ACC112 (cell line): Measurements from ENCODE around the gene ASTL.

Experiments used
- H2AFZ ChIP-seq: fragments of 200-600 bp; sonication (generic); one replicate; pipeline ENCODE4 v1.6.0; 2017; ENCODE audit warnings: antibody characterized with exemption, low read length; ENCODE audit not compliant: unreplicated experiment
- H3K27ac ChIP-seq: fragments of 200-600 bp; sonication (generic); 2 replicates; pipeline ENCODE4 v1.5.1; 2014; ENCODE audit warnings: low read depth, mild to moderate bottlenecking, antibody characterized with exemption, low read length, moderate library complexity
- H3K27me3 ChIP-seq: fragments of 200-600 bp; sonication (generic); 2 replicates; pipeline ENCODE4 v1.6.1; 2014; ENCODE audit warnings: mild to moderate bottlenecking, antibody characterized with exemption, low read length, moderate library complexity, mixed read lengths; ENCODE audit not compliant: insufficient read depth
- H3K36me3 ChIP-seq: fragments of 200-600 bp; sonication (generic); 2 replicates; pipeline ENCODE4 v1.6.1; 2016; ENCODE audit warnings: mild to moderate bottlenecking, antibody characterized with exemption, low read length, moderate library complexity, mixed read lengths; ENCODE audit not compliant: insufficient read depth
- H3K4me1 ChIP-seq: fragments of 200-600 bp; sonication (generic); one replicate; pipeline ENCODE4 v1.6.1; 2016; ENCODE audit warnings: low read length, mixed read lengths; ENCODE audit not compliant: insufficient read depth, unreplicated experiment, control insufficient read depth
- H3K4me3 ChIP-seq: fragments of 200-600 bp; sonication (generic); 2 replicates; pipeline ENCODE4 v1.5.1; 2014; ENCODE audit warnings: mild to moderate bottlenecking, low read depth, low read length
- H3K79me2 ChIP-seq: fragments of 200-600 bp; sonication (generic); one replicate; pipeline ENCODE4 v1.6.0; 2016; ENCODE audit warnings: low read length; ENCODE audit not compliant: control insufficient read depth, unreplicated experiment, insufficient read depth

Gene ASTL

GRCh38 chr2:96123936-96124335 is 14.4 kb downstream of the ASTL start:
- Histone ChIP-seq H3K27ac (no peak overlapping the region), H3K4me1 (peaks cover 7% of the 10 kb centered on the region), H3K4me3 (no peak overlapping the region), H2AFZ (no peak overlapping the region), H3K36me3 (no peaks in the 10 kb centered on the region), H3K27me3 (peaks cover 56% of the 10 kb centered on the region), H3K79me2 (no peaks in the 10 kb centered on the region)

DNA sequence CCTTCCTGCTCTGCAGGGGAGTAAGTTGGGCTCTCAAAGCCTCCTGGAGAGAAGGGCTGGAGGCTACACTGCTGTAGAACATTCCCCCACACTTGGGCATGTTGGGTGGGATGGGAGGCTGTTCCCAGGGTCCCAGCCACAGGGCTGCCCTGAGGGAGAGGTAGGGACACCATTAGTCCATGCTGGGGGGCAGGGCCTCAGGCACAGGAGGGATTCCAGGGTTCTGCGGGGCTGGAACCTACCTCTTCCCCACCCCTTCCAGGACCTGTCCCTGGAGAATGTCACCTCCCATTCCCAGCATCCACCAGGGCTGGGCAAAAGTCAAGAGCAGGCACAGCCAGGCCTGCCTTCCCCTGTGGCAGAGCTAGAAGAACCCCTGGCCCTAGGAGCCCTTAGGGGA is 15.0 kb downstream of the ASTL start:
- H3K4me1 ChIP-seq, result peaks cover 7% of the 10 kb centered on the region
- H3K36me3 ChIP-seq, result no peaks in the 10 kb centered on the region
- peaks cover 62% of the 10 kb centered on the region for H3K27me3 ChIP-seq
- no peak overlapping the region for H2AFZ ChIP-seq
- H3K79me2 ChIP-seq, result no peaks in the 10 kb centered on the region
- no peak overlapping the region for H3K4me3 ChIP-seq
- H3K27ac ChIP-seq, result no peak overlapping the region

- Histone ChIP-seq H3K4me1 (peaks cover 7% of the 10 kb centered on the region), H2AFZ (no peak overlapping the region), H3K27me3 (peaks cover 69% of the 10 kb centered on the region), H3K27ac (no peak overlapping the region), H3K4me3 (no peak overlapping the region), H3K36me3 (no peaks in the 10 kb centered on the region), H3K79me2 (no peaks in the 10 kb centered on the region)
Measured at GRCh38 chr2:96122391-96122790, 15.9 kb downstream of the ASTL start.

DNA sequence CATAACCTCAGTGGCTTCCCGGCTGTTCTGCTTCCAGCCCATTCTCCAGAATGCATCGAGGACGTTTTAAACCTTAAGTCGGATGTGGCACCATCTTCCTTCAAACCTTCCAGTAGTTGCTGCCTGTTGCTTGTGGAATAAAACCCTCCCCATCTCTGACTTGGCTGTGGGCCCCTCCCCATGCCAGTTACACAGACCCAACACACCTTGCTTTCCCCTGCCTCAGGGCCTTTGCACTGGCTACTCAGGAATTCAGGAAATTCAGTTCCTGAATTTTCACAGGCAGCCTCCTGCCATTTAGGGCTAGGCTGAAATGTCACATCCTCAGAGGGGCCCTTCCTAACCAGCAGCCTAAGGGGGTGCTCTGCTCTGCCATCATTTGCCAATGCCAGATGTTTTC is 16.9 kb downstream of the ASTL start:
- no peak overlapping the region for H2AFZ ChIP-seq
- peaks cover 66% of the 10 kb centered on the region for H3K27me3 ChIP-seq
- H3K27ac ChIP-seq, result no peak overlapping the region
- no peak overlapping the region for H3K4me3 ChIP-seq
- peaks cover 7% of the 10 kb centered on the region for H3K4me1 ChIP-seq
- H3K36me3 ChIP-seq, result no peaks in the 10 kb centered on the region
- H3K79me2 ChIP-seq, result no peaks in the 10 kb centered on the region

DNA sequence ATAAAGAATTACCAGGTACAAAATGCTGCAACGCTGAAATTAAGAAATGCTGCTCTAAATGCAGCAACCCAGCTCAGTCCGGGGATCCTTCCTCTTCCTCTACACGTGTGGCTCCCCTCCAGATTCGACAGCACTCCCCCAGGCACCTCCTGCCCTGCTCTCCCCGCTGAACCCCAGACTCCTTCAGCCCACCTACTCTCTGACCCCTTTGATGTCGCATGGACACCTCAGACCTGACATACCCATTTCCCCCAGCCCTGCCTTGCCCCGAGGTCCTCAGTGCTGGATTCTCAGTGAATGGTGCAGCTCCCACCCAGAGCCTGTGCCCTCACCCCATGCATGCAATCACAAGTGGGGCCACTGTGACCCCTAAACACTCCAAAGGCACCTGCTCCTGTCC is 17.3 kb downstream of the ASTL start:
- peaks cover 66% of the 10 kb centered on the region for H3K27me3 ChIP-seq
- no peak overlapping the region for H2AFZ ChIP-seq
- no peaks in the 10 kb centered on the region for H3K36me3 ChIP-seq
- H3K27ac ChIP-seq, result no peak overlapping the region
- H3K4me3 ChIP-seq, result no peak overlapping the region
- no peaks in the 10 kb centered on the region for H3K79me2 ChIP-seq
- peaks cover 7% of the 10 kb centered on the region for H3K4me1 ChIP-seq

DNA sequence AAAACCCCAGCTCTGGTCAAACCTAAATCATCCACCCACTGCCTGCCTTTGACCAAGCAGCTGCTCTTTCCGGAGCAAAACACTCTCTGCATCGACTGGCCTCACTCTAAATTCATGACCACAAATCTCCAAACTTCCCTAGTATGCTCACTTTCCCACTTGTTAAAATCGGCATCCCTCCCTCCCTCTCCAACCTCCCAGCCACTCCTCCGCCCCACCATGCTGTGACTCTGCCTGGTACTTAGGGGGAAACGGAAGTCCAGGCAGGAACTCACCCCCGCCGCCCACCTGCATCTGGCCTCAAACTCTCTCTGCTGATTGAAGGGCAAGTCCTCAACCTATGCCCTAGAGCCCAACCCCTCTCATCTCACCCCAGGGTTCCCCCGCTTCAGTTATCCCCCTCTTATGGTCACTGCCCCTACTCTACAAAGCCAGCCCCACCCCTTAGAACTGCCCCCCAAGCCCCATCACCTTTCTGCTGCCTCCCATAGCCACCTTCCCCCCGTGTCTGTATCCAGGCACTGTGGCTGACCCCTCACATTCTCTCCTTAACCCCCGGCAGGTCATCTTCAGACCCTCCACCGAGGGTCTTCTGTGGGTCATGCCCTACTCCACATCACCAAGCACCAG is 18.1 kb downstream of the ASTL start:
- no peak overlapping the region for H3K4me3 ChIP-seq
- H3K36me3 ChIP-seq, result no peaks in the 10 kb centered on the region
- peaks cover 66% of the 10 kb centered on the region for H3K27me3 ChIP-seq
- no peaks in the 10 kb centered on the region for H3K79me2 ChIP-seq
- H2AFZ ChIP-seq, result no peak overlapping the region
- H3K4me1 ChIP-seq, result peaks cover 7% of the 10 kb centered on the region
- H3K27ac ChIP-seq, result no peak overlapping the region

DNA sequence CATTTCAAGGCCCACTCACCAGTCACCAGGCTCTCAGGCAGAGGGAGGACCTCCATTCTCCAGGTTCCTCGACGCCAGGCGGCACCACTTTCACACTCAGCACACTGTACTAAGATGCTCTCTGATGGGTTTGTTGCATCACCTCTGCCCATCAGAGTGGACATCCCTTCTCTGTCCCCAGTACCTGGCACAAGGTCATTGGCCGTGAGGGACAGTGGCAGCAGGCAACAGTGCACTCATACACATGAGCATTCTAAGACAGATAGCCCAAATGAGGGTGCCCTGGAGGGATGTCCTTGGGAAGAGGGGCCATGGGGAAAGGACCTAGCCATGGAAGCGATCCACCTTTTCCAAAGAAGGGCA is 18.9 kb downstream of the ASTL start:
- no peak overlapping the region for H3K27ac ChIP-seq
- H3K36me3 ChIP-seq, result no peaks in the 10 kb centered on the region
- H3K79me2 ChIP-seq, result no peaks in the 10 kb centered on the region
- H2AFZ ChIP-seq, result no peak overlapping the region
- H3K4me3 ChIP-seq, result no peak overlapping the region
- peaks cover 7% of the 10 kb centered on the region for H3K4me1 ChIP-seq
- H3K27me3 ChIP-seq, result peaks cover 65% of the 10 kb centered on the region

- H3K27me3 ChIP-seq, result peaks cover 65% of the 10 kb centered on the region
Measured at GRCh38 chr2:96118698-96119388, 19.5 kb downstream of the ASTL start.

GRCh38 chr2:96117701-96118588 is 20.4 kb downstream of the ASTL start:
- no peak overlapping the region for H2AFZ ChIP-seq
- no peak overlapping the region; the same call in 1 of the 2 replicates for H3K4me3 ChIP-seq
- H3K27ac ChIP-seq, result no peak overlapping the region
- no peaks in the 10 kb centered on the region for H3K79me2 ChIP-seq
- H3K27me3 ChIP-seq, result peaks cover 65% of the 10 kb centered on the region
- peaks cover 7% of the 10 kb centered on the region for H3K4me1 ChIP-seq
- H3K36me3 ChIP-seq, result no peaks in the 10 kb centered on the region

More at GRCh38 chr2:96118698-96119388, 19.5 kb downstream of the ASTL start:
- H3K36me3 ChIP-seq, result no peaks in the 10 kb centered on the region
- no peak overlapping the region for H3K27ac ChIP-seq
- no peak overlapping the region for H3K4me3 ChIP-seq
- no peaks in the 10 kb centered on the region for H3K79me2 ChIP-seq
- no peak overlapping the region for H2AFZ ChIP-seq
- H3K4me1 ChIP-seq, result peaks cover 7% of the 10 kb centered on the region

- Histone ChIP-seq H3K79me2 (no peaks in the 10 kb centered on the region), H3K4me3 (peak overlapping the region; percentile 70), H2AFZ (peak overlapping the region; percentile 29), H3K27me3 (peaks cover 63% of the 10 kb centered on the region), H3K36me3 (no peaks in the 10 kb centered on the region), H3K27ac (no peak overlapping the region), H3K4me1 (no peaks in the 10 kb centered on the region)
Measured at GRCh38 chr2:96116879-96117533, 21.3 kb downstream of the ASTL start.
